Activated CD8-positive, alpha-beta T cell treated with anti-CD3 and anti-CD28 coated beads, Interleukin-2, amount 10 ng/mL, durations not matched to agents 7 days and 5 days (primary cell): ENCODE results near the gene CEP128. TPM values are rescaled to one million over a fixed set of nuclear protein-coding genes. Genes with fewer than 3 reads are reported as not detected.
"Not testable (repeated sequence)": the region's sequence is repeated elsewhere in the genome, so short reads cannot be mapped to it uniquely, and the experiment has no call there.

ENCODE experiments used
- ATAC-seq: fragments of 150-1000 bp; cut with Tn5 transposase; one replicate; pipeline ENCODE4 v1.10.0; 2021; ENCODE audit warnings: moderate library complexity
- CTCF ChIA-PET: fragments of 350-600 bp; sonication (Branson Sonifier 250); formaldehyde crosslinking; loops from one replicate; lab custom pipeline; 2021; ENCODE audit warnings: antibody characterized with exemption; lab: Charles Lee
- POLR2A ChIA-PET: fragments of 350-600 bp; sonication (Branson Sonifier 250); formaldehyde crosslinking; loops from one replicate; lab custom pipeline; 2021; ENCODE audit warnings: antibody characterized with exemption; lab: Charles Lee
- DNase-seq: peaks from one replicate; pipeline ENCODE4 v3.0.0-alpha.2; 2020
- H3K27ac Mint-ChIP-seq: one replicate; pipeline ENCODE4 v1.8.0; 2021; ENCODE audit warnings: mild to moderate bottlenecking, mixed read lengths
- H3K27me3 Mint-ChIP-seq: one replicate; pipeline ENCODE4 v1.8.0; 2021; ENCODE audit warnings: low read depth, mixed read lengths
- H3K36me3 Mint-ChIP-seq: one replicate; pipeline ENCODE4 v1.8.0; 2021; ENCODE audit warnings: low read depth, mixed read lengths
- H3K4me1 Mint-ChIP-seq: one replicate; pipeline ENCODE4 v1.8.0; 2021; ENCODE audit warnings: low read depth, mixed read lengths
- H3K4me3 Mint-ChIP-seq: one replicate; pipeline ENCODE4 v1.8.0; 2021; ENCODE audit warnings: mild to moderate bottlenecking, mixed read lengths
- H3K9me3 Mint-ChIP-seq: one replicate; pipeline ENCODE4 v1.8.0; 2022; ENCODE audit warnings: mixed read lengths; ENCODE audit not compliant: insufficient read depth
- total RNA-seq, 2 experiments: library from RNA; stranded (reverse); gene quantifications; one replicate each; pipeline ENCODE4 v1.2.3, GENCODE V29; 2021

The CEP128 gene
- total RNA-seq, 2 experiments from 2014 or later: 32.9 to 35.8 TPM

GRCh38 chr14:80954687-80955299 is 13.3 kb upstream of the CEP128 start:
- Mint-ChIP-seq H3K9me3 (no peaks in the 10 kb centered on the region), H3K27me3 (peaks cover 23% of the 10 kb centered on the region), H3K27ac (peak overlapping the region; percentile 71), H3K36me3 (peaks cover 3% of the 10 kb centered on the region), H3K4me3 (peak overlapping the region; percentile 78), H3K4me1 (peaks cover 46% of the 10 kb centered on the region)
- ChIA-PET POLR2A (interaction anchor here (1.0 to 1.6 kb wide), 4 partner anchors 13 to 216 kb away, joined by 3 to 8 read pairs (median 4); partner anchors contain the start of gene CEP128), CTCF (interaction anchor here (0.9 to 10.3 kb wide), 10 partner anchors 12 to 216 kb away, joined by 3 to 268 read pairs (median 12); partner anchors contain the start of gene CEP128)
- DNase-seq (peak; percentile 79), ATAC-seq (peak; percentile 56)

DNA sequence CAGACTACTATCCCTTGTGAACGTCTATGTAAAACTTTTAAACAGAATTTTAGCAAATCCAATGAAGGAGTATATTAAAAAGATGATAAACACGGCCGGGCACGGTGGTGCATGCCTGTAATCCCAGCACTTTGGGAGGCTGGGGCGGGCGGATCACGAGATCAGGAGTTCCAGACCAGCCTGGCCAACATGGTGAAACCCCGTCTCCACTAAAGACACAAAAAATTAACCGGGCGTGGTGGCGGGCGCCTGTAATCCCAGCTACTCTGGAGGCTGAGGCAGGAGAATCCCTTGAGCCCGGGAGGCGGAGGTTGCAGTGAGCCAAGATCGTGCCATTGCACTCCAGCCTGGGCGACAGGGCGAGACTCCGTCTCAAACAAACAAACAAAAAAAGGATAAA is 11.7 kb upstream of the CEP128 start:
- H3K4me3 Mint-ChIP-seq, H3K9me3 Mint-ChIP-seq, H3K36me3 Mint-ChIP-seq, H3K27ac Mint-ChIP-seq, POLR2A ChIA-PET, ATAC-seq, DNase-seq: not testable (repeated sequence)
- CTCF ChIA-PET: interaction anchor here (3.2 to 10.3 kb wide), 3 partner anchors 24 to 217 kb away, joined by 21 to 268 read pairs (median 76); no protein-coding TSS in a partner anchor
- Mint-ChIP-seq H3K4me1 (peaks cover 30% of the 10 kb centered on the region), H3K27me3 (peaks cover 24% of the 10 kb centered on the region)

GRCh38 chr14:80951491-80951890 is 10.0 kb upstream of the CEP128 start:
- H3K36me3 Mint-ChIP-seq: no peaks in the 10 kb centered on the region
- H3K4me1 Mint-ChIP-seq: peaks cover 16% of the 10 kb centered on the region
- H3K9me3 Mint-ChIP-seq: no peaks in the 10 kb centered on the region
- peaks cover 23% of the 10 kb centered on the region for H3K27me3 Mint-ChIP-seq
- POLR2A ChIA-PET: no interaction called here
- no peak for ATAC-seq
- CTCF ChIA-PET: interaction anchor here (1.0 kb wide), 1 partner anchor 218 kb away, joined by 4 read pairs; no protein-coding TSS in a partner anchor
- DNase-seq: no peak
- no peak overlapping the region for H3K4me3 Mint-ChIP-seq
- H3K27ac Mint-ChIP-seq: no peak overlapping the region

DNA sequence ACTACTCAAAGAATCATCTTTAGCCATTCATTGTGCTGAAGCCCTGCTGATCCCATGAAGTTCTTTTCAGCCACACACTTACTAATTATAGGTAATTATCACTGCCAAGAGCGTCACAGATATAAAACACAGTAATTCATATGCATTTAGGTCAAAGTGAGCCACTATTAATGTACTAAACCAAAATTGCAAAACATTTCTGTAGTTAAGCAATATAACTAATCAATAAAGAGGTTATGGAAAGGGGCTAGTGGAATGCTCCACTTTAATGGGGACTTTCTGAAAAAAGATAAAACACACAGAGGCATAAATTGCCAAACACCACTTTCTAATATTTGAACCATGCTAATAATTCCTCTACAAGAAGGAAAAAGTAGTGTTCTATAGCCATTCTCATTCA is 6.8 kb upstream of the CEP128 start:
- Mint-ChIP-seq H3K4me3 (no peak overlapping the region), H3K36me3 (no peaks in the 10 kb centered on the region), H3K27me3 (peaks cover 19% of the 10 kb centered on the region), H3K9me3 (no peaks in the 10 kb centered on the region), H3K27ac (no peak overlapping the region), H3K4me1 (peaks cover 2% of the 10 kb centered on the region)
- ChIA-PET CTCF (interaction anchor here (0.6 to 1.3 kb wide), 2 partner anchors 39 to 222 kb away, joined by 3 to 7 read pairs; no protein-coding TSS in a partner anchor), POLR2A (no interaction called here)
- DNase-seq (no peak), ATAC-seq (no peak)

DNA sequence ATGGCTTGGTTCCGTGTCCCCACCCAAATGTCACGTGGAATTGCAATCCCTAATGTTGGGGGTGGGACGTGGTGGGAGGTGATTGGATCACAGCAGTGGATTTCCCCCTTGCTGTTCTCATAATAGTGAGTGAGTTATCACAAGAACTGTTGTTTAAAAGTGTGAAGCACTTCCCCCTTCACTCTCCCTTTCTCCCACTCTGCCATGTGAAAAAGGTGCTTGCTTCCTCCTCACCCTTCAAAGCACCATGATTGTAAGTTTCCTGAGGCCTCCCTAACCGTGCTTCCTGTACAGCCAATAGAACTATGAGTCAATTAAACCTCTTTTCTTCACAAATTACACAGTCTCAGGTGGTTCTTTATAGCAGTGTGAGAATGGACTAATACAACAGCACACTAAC is 5.3 kb upstream of the CEP128 start:
- Mint-ChIP-seq H3K27ac (no peak overlapping the region), H3K36me3 (no peaks in the 10 kb centered on the region), H3K9me3 (no peaks in the 10 kb centered on the region), H3K4me1 (peaks cover 17% of the 10 kb centered on the region), H3K27me3 (peaks cover 19% of the 10 kb centered on the region), H3K4me3 (no peak overlapping the region)
- CTCF ChIA-PET: interaction anchor here (1.1 kb wide), 1 partner anchor 224 kb away, joined by 3 read pairs; no protein-coding TSS in a partner anchor
- ATAC-seq (no peak), DNase-seq (no peak)
- POLR2A ChIA-PET: no interaction called here

GRCh38 chr14:80946187-80946586 is 4.6 kb upstream of the CEP128 start:
- no peaks in the 10 kb centered on the region for H3K9me3 Mint-ChIP-seq
- ChIA-PET CTCF (interaction anchor here (1.1 kb wide), 1 partner anchor 224 kb away, joined by 3 read pairs; no protein-coding TSS in a partner anchor), POLR2A (no interaction called here)
- DNase-seq (no peak), ATAC-seq (no peak)
- no peaks in the 10 kb centered on the region for H3K36me3 Mint-ChIP-seq
- H3K4me1 Mint-ChIP-seq: peaks cover 20% of the 10 kb centered on the region
- H3K4me3 Mint-ChIP-seq: no peak overlapping the region
- peaks cover 15% of the 10 kb centered on the region for H3K27me3 Mint-ChIP-seq
- H3K27ac Mint-ChIP-seq: no peak overlapping the region

- no peaks in the 10 kb centered on the region for H3K9me3 Mint-ChIP-seq
- POLR2A ChIA-PET: no interaction called here
- CTCF ChIA-PET: interaction anchor here (1.0 kb wide), 1 partner anchor 44 kb away, joined by 3 read pairs; no protein-coding TSS in a partner anchor
- H3K27ac Mint-ChIP-seq: no peak overlapping the region
- peaks cover 7% of the 10 kb centered on the region for H3K27me3 Mint-ChIP-seq
- no peak for DNase-seq
- ATAC-seq: no peak
- peaks cover under 1% of the 10 kb centered on the region for H3K36me3 Mint-ChIP-seq
- H3K4me1 Mint-ChIP-seq: peaks cover 25% of the 10 kb centered on the region
- H3K4me3 Mint-ChIP-seq: no peak overlapping the region
Measured at GRCh38 chr14:80944861-80945617, 3.5 kb upstream of the CEP128 start.

GRCh38 chr14:80942191-80942600 is 658 bp upstream of the CEP128 start:
- H3K27me3 Mint-ChIP-seq: no peaks in the 10 kb centered on the region
- ATAC-seq (peak; percentile 44), DNase-seq (no peak)
- ChIA-PET CTCF (interaction anchor here (1.1 to 4.4 kb wide), 10 partner anchors 9 to 228 kb away, joined by 3 to 38 read pairs (median 8); partner anchors contain the start of gene TSHR), POLR2A (interaction anchor here (1.0 to 4.7 kb wide), 9 partner anchors 9 to 279 kb away, joined by 3 to 43 read pairs (median 7); partner anchors contain the start of genes GTF2A1 and TSHR)
- H3K4me3 Mint-ChIP-seq: peak overlapping the region; percentile 92
- peak overlapping the region; percentile 87 for H3K27ac Mint-ChIP-seq
- H3K4me1 Mint-ChIP-seq: peaks cover 31% of the 10 kb centered on the region
- H3K9me3 Mint-ChIP-seq: no peaks in the 10 kb centered on the region
- peaks cover 1% of the 10 kb centered on the region for H3K36me3 Mint-ChIP-seq

GRCh38 chr14:80940146-80940545 is 1.4 kb downstream of the CEP128 start:
- DNase-seq (no peak), ATAC-seq (peak; percentile 10)
- no peaks in the 10 kb centered on the region for H3K9me3 Mint-ChIP-seq
- no peaks in the 10 kb centered on the region for H3K27me3 Mint-ChIP-seq
- H3K36me3 Mint-ChIP-seq: peaks cover 7% of the 10 kb centered on the region
- no peak overlapping the region for H3K27ac Mint-ChIP-seq
- CTCF ChIA-PET: interaction anchor here (0.9 to 4.4 kb wide), 4 partner anchors 9 to 89 kb away, joined by 3 to 38 read pairs (median 4); no protein-coding TSS in a partner anchor
- H3K4me3 Mint-ChIP-seq: peak overlapping the region; percentile 43
- POLR2A ChIA-PET: interaction anchor here (1.9 to 4.7 kb wide), 2 partner anchors 10 to 19 kb away, joined by 8 to 43 read pairs; no protein-coding TSS in a partner anchor
- H3K4me1 Mint-ChIP-seq: peaks cover 29% of the 10 kb centered on the region

DNA sequence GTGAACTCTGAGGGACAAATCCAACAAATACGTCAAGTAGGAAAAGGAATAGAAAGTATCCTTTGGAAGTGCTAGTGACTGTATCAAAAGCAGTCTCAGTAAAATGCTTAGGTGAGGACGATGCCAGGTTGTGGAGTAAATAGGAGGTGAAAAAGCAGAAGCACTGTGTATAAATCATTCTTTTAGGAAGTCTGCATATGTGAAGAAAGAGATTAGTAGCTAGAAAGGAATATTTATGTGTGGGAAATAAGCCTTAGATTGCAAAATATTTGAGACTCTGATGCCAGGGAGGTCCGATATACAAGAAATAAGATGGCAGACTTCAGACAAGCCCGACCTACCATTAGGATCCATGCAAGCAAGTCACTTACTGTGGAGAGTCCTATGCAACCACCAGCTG is 7.9 kb downstream of the CEP128 start:
- Mint-ChIP-seq H3K27ac (no peak overlapping the region), H3K4me1 (peaks cover 48% of the 10 kb centered on the region), H3K9me3 (peaks cover 2% of the 10 kb centered on the region), H3K36me3 (peaks cover 54% of the 10 kb centered on the region), H3K27me3 (no peaks in the 10 kb centered on the region), H3K4me3 (no peak overlapping the region)
- DNase-seq (no peak), ATAC-seq (no peak)
- POLR2A ChIA-PET: interaction anchor here (1.1 kb wide), 1 partner anchor 8 kb away, joined by 7 read pairs; the partner anchor contains the start of gene CEP128
- CTCF ChIA-PET: interaction anchor here (1.2 to 4.0 kb wide), 4 partner anchors 9 to 531 kb away, joined by 4 to 18 read pairs (median 6); partner anchors contain the start of genes CEP128 and TSHR

GRCh38 chr14:80933282-80933681 is 8.3 kb downstream of the CEP128 start:
- Mint-ChIP-seq H3K9me3 (peaks cover 6% of the 10 kb centered on the region), H3K4me1 (peaks cover 50% of the 10 kb centered on the region), H3K36me3 (peaks cover 57% of the 10 kb centered on the region), H3K27me3 (no peaks in the 10 kb centered on the region), H3K27ac (no peak overlapping the region), H3K4me3 (no peak overlapping the region)
- CTCF ChIA-PET: interaction anchor here (1.2 to 4.0 kb wide), 4 partner anchors 9 to 531 kb away, joined by 4 to 18 read pairs (median 6); partner anchors contain the start of genes CEP128 and TSHR
- DNase-seq: no peak
- ATAC-seq: no peak
- POLR2A ChIA-PET: interaction anchor here (1.1 kb wide), 1 partner anchor 9 kb away, joined by 7 read pairs; the partner anchor contains the start of gene CEP128
